SK-N-SH (cell line): ENCODE results near the gene MRPL53.

ENCODE experiments used
- TF ChIP-seq, protein P1 (sequence below): IDR thresholded peaks from 2 replicates; pipeline ENCODE4 v1.6.1; 2012; ENCODE audit warnings: mild to moderate bottlenecking, low read depth, low read length, moderate library complexity
- TF ChIP-seq, protein P2 (sequence below): fragments of 200-600 bp; sonication (generic); IDR thresholded peaks from 2 replicates; pipeline ENCODE4 v1.6.1; 2017; ENCODE audit warnings: antibody characterized with exemption, mild to moderate bottlenecking, moderate library complexity
- TF ChIP-seq, protein P3 (sequence below): IDR thresholded peaks from 2 replicates; pipeline ENCODE4; 2012

DNA sequence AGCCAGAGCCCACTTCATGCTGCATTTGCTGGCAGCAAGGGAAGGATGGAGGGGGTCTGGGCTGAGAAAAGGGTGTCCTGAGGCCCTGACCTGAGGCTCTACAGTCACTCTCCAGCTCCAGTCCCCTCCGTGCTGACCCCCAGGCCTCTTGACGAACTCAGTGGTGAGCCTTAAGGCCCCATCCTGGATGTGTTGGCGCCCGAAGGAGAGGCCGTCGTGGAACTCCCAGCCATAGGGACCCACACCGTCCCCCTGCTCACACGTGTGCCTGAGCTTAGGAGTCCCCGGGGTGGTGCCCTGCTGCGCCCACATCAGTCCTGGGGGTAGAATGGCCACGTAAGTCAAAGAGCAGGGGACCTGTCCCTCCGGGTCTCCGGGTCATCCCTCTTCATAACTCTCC, 8.1 kb downstream of the MRPL53 start:
- TF ChIP-seq, protein P1, sequence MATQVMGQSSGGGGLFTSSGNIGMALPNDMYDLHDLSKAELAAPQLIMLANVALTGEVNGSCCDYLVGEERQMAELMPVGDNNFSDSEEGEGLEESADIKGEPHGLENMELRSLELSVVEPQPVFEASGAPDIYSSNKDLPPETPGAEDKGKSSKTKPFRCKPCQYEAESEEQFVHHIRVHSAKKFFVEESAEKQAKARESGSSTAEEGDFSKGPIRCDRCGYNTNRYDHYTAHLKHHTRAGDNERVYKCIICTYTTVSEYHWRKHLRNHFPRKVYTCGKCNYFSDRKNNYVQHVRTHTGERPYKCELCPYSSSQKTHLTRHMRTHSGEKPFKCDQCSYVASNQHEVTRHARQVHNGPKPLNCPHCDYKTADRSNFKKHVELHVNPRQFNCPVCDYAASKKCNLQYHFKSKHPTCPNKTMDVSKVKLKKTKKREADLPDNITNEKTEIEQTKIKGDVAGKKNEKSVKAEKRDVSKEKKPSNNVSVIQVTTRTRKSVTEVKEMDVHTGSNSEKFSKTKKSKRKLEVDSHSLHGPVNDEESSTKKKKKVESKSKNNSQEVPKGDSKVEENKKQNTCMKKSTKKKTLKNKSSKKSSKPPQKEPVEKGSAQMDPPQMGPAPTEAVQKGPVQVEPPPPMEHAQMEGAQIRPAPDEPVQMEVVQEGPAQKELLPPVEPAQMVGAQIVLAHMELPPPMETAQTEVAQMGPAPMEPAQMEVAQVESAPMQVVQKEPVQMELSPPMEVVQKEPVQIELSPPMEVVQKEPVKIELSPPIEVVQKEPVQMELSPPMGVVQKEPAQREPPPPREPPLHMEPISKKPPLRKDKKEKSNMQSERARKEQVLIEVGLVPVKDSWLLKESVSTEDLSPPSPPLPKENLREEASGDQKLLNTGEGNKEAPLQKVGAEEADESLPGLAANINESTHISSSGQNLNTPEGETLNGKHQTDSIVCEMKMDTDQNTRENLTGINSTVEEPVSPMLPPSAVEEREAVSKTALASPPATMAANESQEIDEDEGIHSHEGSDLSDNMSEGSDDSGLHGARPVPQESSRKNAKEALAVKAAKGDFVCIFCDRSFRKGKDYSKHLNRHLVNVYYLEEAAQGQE = no peak
- TF ChIP-seq, protein P2, sequence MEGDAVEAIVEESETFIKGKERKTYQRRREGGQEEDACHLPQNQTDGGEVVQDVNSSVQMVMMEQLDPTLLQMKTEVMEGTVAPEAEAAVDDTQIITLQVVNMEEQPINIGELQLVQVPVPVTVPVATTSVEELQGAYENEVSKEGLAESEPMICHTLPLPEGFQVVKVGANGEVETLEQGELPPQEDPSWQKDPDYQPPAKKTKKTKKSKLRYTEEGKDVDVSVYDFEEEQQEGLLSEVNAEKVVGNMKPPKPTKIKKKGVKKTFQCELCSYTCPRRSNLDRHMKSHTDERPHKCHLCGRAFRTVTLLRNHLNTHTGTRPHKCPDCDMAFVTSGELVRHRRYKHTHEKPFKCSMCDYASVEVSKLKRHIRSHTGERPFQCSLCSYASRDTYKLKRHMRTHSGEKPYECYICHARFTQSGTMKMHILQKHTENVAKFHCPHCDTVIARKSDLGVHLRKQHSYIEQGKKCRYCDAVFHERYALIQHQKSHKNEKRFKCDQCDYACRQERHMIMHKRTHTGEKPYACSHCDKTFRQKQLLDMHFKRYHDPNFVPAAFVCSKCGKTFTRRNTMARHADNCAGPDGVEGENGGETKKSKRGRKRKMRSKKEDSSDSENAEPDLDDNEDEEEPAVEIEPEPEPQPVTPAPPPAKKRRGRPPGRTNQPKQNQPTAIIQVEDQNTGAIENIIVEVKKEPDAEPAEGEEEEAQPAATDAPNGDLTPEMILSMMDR = no peak
- TF ChIP-seq, protein P3, sequence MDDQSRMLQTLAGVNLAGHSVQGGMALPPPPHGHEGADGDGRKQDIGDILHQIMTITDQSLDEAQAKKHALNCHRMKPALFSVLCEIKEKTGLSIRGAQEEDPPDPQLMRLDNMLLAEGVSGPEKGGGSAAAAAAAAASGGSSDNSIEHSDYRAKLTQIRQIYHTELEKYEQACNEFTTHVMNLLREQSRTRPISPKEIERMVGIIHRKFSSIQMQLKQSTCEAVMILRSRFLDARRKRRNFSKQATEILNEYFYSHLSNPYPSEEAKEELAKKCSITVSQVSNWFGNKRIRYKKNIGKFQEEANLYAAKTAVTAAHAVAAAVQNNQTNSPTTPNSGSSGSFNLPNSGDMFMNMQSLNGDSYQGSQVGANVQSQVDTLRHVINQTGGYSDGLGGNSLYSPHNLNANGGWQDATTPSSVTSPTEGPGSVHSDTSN = no peak
